ENCODE results near the gene COL4A2.

GRCh38 chr13:110446575-110446890, 139.4 kb downstream of the COL4A2 start:
- no peak for TF ChIP-seq CTCF (IDR thresholded peaks at IDR 0.05)
- TF ChIP-seq POLR2A (IDR thresholded peaks at IDR 0.05), result no peak
